NCI-H146 treated with DMSO at 0.1 percent for 48 hours (cell line): Measurements from ENCODE around the gene STK4.

Experiments used
- DNase-seq: peaks from one replicate; lab custom pipeline; 2025; ENCODE audit not compliant: unreplicated experiment; lab: John Stamatoyannopoulos, UW

Gene STK4

GRCh38 chr20:44966030-44966961 lies at the start of gene STK4:
Gene STK4 (plus strand): TSS chr20:44966512. CDS start chr20:44966569, 57 bp downstream.
- DNase-seq = peak; percentile 94

- DNase-seq = peak; percentile 36
Measured at GRCh38 chr20:44916586-44916985, 49.7 kb upstream of the STK4 start.

GRCh38 chr20:44917399-44917798 lies 48.9 kb upstream of the STK4 start:
- no peak for DNase-seq

GRCh38 chr20:44918342-44918741 lies 48.0 kb upstream of the STK4 start:
- DNase-seq = no peak

- no peak for DNase-seq
Measured at GRCh38 chr20:44918761-44919160, 47.6 kb upstream of the STK4 start.

GRCh38 chr20:44921447-44921846 lies 44.9 kb upstream of the STK4 start:
- DNase-seq = no peak

DNA sequence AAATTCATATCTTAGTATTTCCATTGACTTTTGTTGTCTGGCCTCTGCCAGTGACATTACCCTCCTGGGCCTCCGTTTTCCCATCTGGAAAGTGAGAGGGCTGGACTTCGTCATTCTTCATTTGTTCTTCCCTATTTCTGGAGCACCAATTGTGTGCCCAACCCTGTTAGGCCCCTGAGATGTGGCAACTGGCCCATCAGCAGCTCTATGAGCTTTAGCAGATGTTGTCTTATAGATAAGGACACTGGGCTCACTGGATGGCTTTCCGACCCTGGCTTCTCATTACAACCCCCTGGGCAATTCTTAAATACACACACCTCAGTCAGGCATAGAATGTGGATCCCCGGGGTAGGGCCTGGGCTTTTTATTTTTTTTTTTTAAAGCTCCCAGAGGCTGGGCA lies 41.8 kb upstream of the STK4 start:
- no peak for DNase-seq

DNA sequence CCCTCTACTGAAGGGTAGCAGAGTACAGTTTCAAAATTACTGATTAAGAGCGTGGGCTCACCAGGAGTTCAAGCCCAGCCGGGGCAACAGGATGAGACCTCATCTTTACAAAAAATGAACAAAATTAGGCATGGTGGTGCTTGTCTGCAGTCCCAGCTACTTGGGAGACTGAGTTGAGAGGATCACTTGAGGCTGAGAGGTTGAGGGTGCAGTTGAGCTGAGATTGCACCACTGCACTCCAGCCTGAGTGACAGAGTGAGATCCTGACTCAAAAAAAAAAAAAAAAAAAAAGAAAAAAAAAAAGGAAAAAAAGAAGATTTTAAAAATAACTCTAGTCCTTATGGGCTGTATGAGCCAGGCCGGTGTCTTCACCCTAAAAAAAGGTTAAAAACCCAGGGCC lies 37.7 kb upstream of the STK4 start:
- no peak for DNase-seq

DNA sequence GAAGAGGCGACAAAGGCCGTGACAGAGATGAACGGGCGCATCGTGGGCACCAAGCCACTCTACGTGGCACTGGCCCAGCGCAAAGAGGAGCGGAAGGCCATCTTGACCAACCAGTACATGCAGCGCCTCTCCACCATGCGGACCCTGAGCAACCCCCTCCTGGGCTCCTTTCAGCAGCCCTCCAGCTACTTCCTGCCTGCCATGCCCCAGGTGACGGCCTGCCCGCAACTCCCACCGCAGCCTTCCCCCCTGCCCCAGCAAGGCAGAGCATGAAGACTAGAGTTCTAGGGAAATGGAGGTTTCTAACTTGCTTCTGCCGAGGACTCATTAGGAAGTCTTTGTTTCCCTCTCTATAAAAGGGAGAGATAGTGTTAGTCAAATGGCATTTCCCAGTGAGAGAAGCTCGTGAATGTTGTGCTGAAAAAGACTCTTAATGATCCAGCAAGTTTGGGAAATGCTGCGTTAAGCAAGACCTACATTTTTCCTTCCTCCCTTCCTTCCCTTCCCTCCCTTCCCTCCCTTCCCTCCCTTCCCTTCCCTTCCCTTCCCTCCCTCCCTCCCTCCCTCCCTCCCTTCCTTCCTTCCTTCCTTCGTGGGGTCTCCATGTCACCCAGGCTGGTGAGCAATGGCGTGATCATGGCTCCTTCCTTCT lies 35.7 kb upstream of the STK4 start:
- DNase-seq = no peak

DNA sequence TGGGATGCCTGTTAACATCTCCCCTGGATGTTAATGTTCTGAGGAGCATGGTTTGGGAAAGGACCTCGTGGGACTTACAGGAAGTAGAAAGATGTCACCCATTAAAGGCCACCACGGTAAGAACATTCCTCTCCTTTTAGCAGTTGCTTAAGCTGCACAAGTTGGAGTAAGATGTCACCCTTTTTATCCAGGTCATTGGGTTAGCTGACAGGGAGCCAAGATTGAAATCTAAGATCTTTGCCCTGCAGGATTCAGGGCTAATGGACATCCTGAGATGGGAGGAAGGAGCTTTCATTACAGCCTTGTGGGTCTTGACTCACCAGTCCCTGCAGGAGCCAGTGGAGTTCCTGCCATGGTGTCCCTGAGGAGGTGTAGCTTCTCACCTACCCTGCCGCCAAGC lies 34.4 kb upstream of the STK4 start:
- no peak for DNase-seq

DNA sequence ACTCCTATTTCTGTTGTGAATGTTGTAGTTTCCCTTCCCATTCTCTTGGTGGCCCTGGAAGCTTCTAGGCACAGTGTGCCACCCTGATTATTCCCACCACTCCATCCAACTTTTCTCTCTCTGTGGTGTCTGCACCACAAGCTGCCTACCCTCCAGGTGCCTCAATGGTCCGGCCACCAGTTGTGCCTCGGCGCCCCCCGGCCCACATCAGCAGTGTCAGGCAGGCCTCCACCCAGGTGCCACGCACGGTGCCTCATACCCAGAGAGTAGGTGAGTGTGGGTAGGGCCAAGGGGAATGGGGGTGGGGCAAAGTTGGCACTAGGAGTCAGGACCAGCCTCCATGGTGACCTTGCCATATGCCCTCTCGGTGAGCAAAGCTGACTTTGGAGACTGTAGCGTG lies 33.4 kb upstream of the STK4 start:
- no peak for DNase-seq

DNA sequence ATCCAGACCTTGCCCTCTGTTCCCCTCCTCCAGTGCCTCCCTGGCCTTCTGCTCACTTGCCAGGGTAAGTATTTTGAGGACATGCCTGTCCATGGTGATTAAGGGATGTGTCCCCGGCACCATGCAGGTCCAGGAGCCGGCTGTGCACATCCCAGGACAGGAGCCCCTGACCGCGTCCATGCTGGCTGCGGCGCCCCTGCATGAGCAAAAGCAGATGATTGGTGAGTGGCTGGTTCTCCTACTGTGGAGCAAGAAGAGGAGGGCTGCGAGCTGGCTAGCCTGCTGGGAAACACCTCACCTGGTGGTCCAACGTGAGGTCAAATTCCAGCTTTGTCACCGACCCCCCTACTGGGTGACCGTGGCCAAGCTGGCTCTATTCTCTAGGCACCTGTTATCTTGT lies 29.8 kb upstream of the STK4 start:
- no peak for DNase-seq

GRCh38 chr20:44938637-44939036 lies 27.7 kb upstream of the STK4 start:
- DNase-seq = no peak

DNA sequence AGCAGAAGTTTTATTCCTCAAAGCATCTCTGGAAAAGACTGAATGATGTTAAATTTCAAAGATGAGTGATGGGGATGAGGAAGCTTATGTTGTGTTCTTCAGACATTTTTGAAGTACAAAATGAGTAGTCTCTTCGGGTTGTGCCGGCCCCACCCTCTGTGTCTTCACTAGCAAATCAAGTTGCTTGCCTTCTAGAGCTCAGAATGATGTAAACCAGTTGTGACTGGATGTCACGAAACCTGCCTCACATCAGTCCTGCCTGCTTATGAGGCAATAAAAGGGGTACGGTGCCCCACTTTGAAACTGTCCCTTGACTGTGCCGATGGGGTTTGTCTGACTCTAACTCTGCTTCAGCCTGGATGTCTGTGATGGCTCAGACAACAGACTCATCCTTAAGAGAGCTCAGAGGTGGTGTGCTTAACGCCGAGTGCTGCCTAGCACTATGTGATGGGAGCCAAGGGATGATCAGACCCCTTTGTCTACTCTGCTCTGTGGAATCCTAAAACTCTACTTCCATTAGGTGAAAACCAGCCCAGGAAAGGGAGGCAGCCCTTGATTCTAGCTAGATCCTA lies 25.1 kb upstream of the STK4 start:
- no peak for DNase-seq

- DNase-seq = no peak
Measured at GRCh38 chr20:44942264-44942973, 23.9 kb upstream of the STK4 start.

DNA sequence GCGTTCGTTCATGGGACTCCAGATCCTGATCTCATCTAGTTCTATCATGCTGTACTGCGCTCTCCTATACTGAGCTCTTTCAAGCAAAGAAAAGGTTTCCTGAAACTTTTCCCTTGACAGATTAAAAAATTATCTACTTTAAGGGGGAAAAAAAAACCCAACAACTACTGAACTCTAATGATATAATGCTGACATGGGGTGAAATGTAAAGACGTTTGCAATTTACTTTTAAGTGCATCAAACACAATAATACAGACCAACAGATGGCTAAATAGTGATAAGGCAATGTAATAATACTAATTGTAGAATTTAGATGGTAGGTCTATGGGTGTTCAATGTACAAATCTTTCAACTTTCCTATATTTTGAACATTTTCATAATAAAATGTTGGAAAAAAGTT lies 22.5 kb upstream of the STK4 start:
- no peak for DNase-seq

DNA sequence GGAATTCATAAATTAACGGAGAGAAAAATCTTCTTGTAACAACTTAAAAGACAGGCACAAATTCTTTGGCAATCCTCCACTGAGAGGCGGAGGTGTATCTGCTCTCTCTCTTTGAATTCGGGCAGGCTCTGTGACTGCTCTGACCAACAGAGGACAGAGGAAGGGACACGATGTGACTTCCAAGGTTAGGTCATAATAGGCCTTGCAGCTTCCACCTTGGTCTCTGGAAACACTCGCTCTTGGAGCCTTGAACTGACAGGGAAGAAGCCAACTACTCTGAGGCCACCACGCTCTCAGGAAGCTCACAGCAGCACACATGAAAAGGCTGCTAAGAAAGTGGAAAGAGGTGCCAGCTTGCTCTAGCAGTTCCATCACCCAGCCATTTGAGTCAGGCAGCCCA lies 21.1 kb upstream of the STK4 start:
- no peak for DNase-seq

GRCh38 chr20:44946271-44946852 lies 19.9 kb upstream of the STK4 start:
- no peak for DNase-seq

GRCh38 chr20:44948107-44948506 lies 18.2 kb upstream of the STK4 start:
- DNase-seq = no peak

DNA sequence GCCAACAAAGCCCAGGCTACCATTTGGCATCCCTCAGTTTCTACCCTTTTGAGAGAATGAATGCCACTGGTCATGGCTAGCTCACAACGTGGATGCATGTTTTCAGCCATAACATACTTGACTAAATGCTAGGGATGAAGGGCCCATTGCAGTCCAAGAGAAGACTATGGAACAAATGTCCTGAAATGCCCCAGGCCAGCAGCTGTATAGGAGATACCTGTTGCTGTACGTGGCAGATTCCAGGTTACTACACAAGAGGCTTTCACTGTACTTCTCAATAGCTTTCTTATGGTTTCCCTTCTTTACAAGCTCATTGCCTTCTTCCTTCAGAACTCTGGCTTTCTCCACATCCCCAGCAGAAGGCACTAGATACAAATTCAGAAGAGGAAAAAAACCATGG lies 17.8 kb upstream of the STK4 start:
- DNase-seq = no peak

GRCh38 chr20:44950368-44950767 lies 15.9 kb upstream of the STK4 start:
- DNase-seq = no peak
